Panc1 (cell line): Measurements from ENCODE around the gene IL2RG. TPM values are rescaled to one million over a fixed set of nuclear protein-coding genes. Genes with fewer than 3 reads are reported as not detected.

Experiments used
- ATAC-seq: fragments of 200-7000 bp; cut with Tn5 transposase; 2 replicates; pipeline ENCODE4 v1.9.1; 2020; ENCODE audit warnings: mild to moderate bottlenecking, moderate library complexity
- BruUV-seq: library from RNA; stranded (reverse); fragments of 400-500 nt; replicated peaks from 2 replicates; lab custom pipeline; 2021; lab: Mats Ljungman, UMichigan
- CTCF ChIA-PET: fragments of 300-600 bp; sonication (Branson Sonifier 250); formaldehyde crosslinking; loops from one replicate; lab custom pipeline; 2022; ENCODE audit warnings: antibody characterized with exemption; lab: Charles Lee
- POLR2A ChIA-PET: fragments of 300-600 bp; sonication (Branson Sonifier 250); formaldehyde crosslinking; loops from one replicate; lab custom pipeline; 2022; ENCODE audit warnings: antibody characterized with exemption; lab: Charles Lee
- DNase-seq: peaks from one replicate; pipeline ENCODE4 v3.0.0-alpha.2; 2010; ENCODE audit warnings: low read depth, low spot score
- H3K27ac ChIP-seq: 2 replicates; pipeline ENCODE4 v1.5.1; 2011; ENCODE audit warnings: mild to moderate bottlenecking, low read length, inconsistent platforms
- H3K27me3 ChIP-seq: fragments of 200-500 bp; sonication (Bioruptor generic); 2 replicates; pipeline ENCODE4 v1.6.0; 2014; ENCODE audit warnings: low read length, inconsistent platforms; ENCODE audit not compliant: control insufficient read depth, insufficient read depth
- H3K36me3 ChIP-seq: fragments of 200-500 bp; sonication (Bioruptor generic); 2 replicates; pipeline ENCODE4 v1.5.1; 2014; ENCODE audit warnings: inconsistent platforms, mild to moderate bottlenecking, low read length, moderate library complexity; ENCODE audit not compliant: control insufficient read depth, insufficient read depth
- H3K4me1 ChIP-seq: 2 replicates; pipeline ENCODE4 v1.5.1; 2011; ENCODE audit warnings: inconsistent platforms, mild to moderate bottlenecking, low read length, moderate library complexity; ENCODE audit not compliant: control insufficient read depth, insufficient read depth
- H3K4me3 ChIP-seq, 2 experiments: 2 replicates each; pipeline ENCODE4 v1.5.1; 2011 to 2012; ENCODE audit warnings: low read depth in 2 of 2, low read length in 2 of 2, mild to moderate bottlenecking in 2 of 2, inconsistent platforms in 1 of 2, moderate library complexity in 1 of 2
- H3K9me3 ChIP-seq: fragments of 200-500 bp; sonication (Bioruptor generic); 2 replicates; pipeline ENCODE4 v1.5.1; 2014; ENCODE audit warnings: low read depth, mild to moderate bottlenecking, inconsistent platforms, low read length, moderate library complexity; ENCODE audit not compliant: control insufficient read depth, insufficient read depth
- CTCF ChIP-seq: fragments of 450-650 bp; IDR thresholded peaks from 2 replicates; pipeline ENCODE4 v1.5.1; 2017; ENCODE audit warnings: mild to moderate bottlenecking
- POLR2AphosphoS5 ChIP-seq: IDR thresholded peaks from 2 replicates; pipeline ENCODE4 v1.6.1; 2012; ENCODE audit warnings: mild to moderate bottlenecking, low read depth, low read length, moderate library complexity
- REST ChIP-seq, 2 experiments: IDR thresholded peaks; 2 replicates each; pipeline ENCODE4 v1.6.1; 2011 to 2012; ENCODE audit warnings: low read depth in 2 of 2, control low read depth in 1 of 2, low read length in 1 of 2, mild to moderate bottlenecking in 1 of 2, moderate library complexity in 1 of 2; ENCODE audit not compliant: insufficient read depth in 1 of 2
- SIN3A ChIP-seq: IDR thresholded peaks from 2 replicates; pipeline ENCODE4 v1.6.1; 2012; ENCODE audit warnings: low read depth, mild to moderate bottlenecking, low read length, moderate library complexity, borderline replicate concordance; ENCODE audit not compliant: insufficient read depth
- TCF7L2 ChIP-seq: IDR thresholded peaks from 2 replicates; pipeline ENCODE4 v1.6.1; 2011; ENCODE audit warnings: mild to moderate bottlenecking, low read depth, low read length, inconsistent platforms
- in situ Hi-C: cut with HindIII; loops from 2 replicates; pipeline ENCODE4 v1.10.0; 2016; ENCODE audit warnings: low sequenced_read_pairs, low pct_unique_long_range_greater_than_20kb
- intact Hi-C: fragments of 100-400 bp; cut with micrococcal nuclease; formaldehyde crosslinking; loops from one replicate; pipeline ENCODE4 v1.10.0; 2022; ENCODE audit not compliant: unreplicated experiment
- total RNA-seq: library from RNA; stranded (reverse); gene quantifications from one replicate; pipeline ENCODE4 v1.2.1, GENCODE V29; 2021; ENCODE audit not compliant: unreplicated experiment

Gene IL2RG
- total RNA-seq, 1 experiment from 2014 or later: 0.28 TPM

- Histone ChIP-seq H3K4me1 (no peaks in the 10 kb centered on the region; the same call in 1 of the 2 replicates), H3K27ac (no peak overlapping the region), H3K4me3 (peak overlapping the region; percentile 57 to 74), H3K36me3 (no peaks in the 10 kb centered on the region), H3K27me3 (peaks cover 4% of the 10 kb centered on the region), H3K9me3 (no peaks in the 10 kb centered on the region)
- no TSS peak for BruUV-seq
- TF ChIP-seq REST (IDR thresholded peaks at IDR 0.05; ENCODE audit: insufficient read depth in 1 of 2, low read depth in 2 of 2, low read length in 1 of 2) (no peak), CTCF (no peak), TCF7L2 (no peak), SIN3A (no peak), POLR2AphosphoS5 (no peak)
- intact Hi-C loops (loop anchor here (5.0 kb wide), 1 partner anchor 81 kb away; no protein-coding TSS in a partner anchor), in situ Hi-C loops (no loop called here)
- ChIA-PET CTCF (no interaction called here), POLR2A (no interaction called here)
- DNase-seq (no peak), ATAC-seq (no peak)
These were observed 14.7 kb downstream of the IL2RG start for GRCh38 chrX:71096760-71097032.

GRCh38 chrX:71095981-71096759 lies 15.2 kb downstream of the IL2RG start:
- H3K4me3 ChIP-seq: peak overlapping the region; percentile 57 to 74
- no peak overlapping the region for H3K27ac ChIP-seq
- in situ Hi-C loops: no loop called here
- intact Hi-C loops: loop anchor here (5.0 kb wide), 1 partner anchor 81 kb away; no protein-coding TSS in a partner anchor
- H3K4me1 ChIP-seq: no peaks in the 10 kb centered on the region; the same call in 1 of the 2 replicates
- no peak for DNase-seq
- TF ChIP-seq SIN3A (no peak), CTCF (no peak), POLR2AphosphoS5 (no peak), REST (IDR thresholded peaks at IDR 0.05; ENCODE audit: insufficient read depth in 1 of 2, low read depth in 2 of 2, low read length in 1 of 2) (no peak), TCF7L2 (no peak)
- H3K27me3 ChIP-seq: peaks cover 4% of the 10 kb centered on the region
- ATAC-seq: peak; percentile 66
- ChIA-PET POLR2A (no interaction called here), CTCF (no interaction called here)
- H3K36me3 ChIP-seq: no peaks in the 10 kb centered on the region
- no TSS peak for BruUV-seq
- no peaks in the 10 kb centered on the region for H3K9me3 ChIP-seq
